Measurements from ENCODE around the gene KCNS3. TPM values are rescaled to one million over a fixed set of nuclear protein-coding genes. Genes with fewer than 3 reads are reported as not detected.

Gene KCNS3
- total and polyA plus RNA-seq, 2 of the 4 experiments (the other 2 are of a cell fraction), result 2.9 to 4.3 TPM

GRCh38 chr2:17910980-17911379, 32.5 kb downstream of the KCNS3 start:
- POLR2A ChIA-PET (ENCODE audit: unreplicated experiment), result no interaction called here
- H3K79me1 ChIP-seq (ENCODE audit: low read depth in 1 of 2, low read length in 2 of 2), result no peaks in the 10 kb centered on the region
- no TSS peak for BruUV-seq (replicated peaks)

More at GRCh38 chr2:17910980-17911379, 32.5 kb downstream of the KCNS3 start:
- H2BK15ac ChIP-seq (ENCODE audit: low read depth, low read length), result no peak overlapping the region
- H3K56ac ChIP-seq (ENCODE audit: extremely low read depth, insufficient read depth, low read length), result no peak overlapping the region
- no peak overlapping the region for H2BK120ac ChIP-seq (ENCODE audit: low read depth, low read length)
- DNase-seq (no peak), ATAC-seq (ENCODE audit: low read depth) (no peak)
- H3K27ac ChIP-seq (ENCODE audit: insufficient read depth, low read length), result no peak overlapping the region
- no peaks in the 10 kb centered on the region for H3K9me1 ChIP-seq (ENCODE audit: insufficient read depth, low read length)
- no peak overlapping the region for H3K18ac ChIP-seq (ENCODE audit: low read depth, low read length)
- no peak overlapping the region for H4K5ac ChIP-seq (ENCODE audit: low read depth, low read length)
- no peaks in the 10 kb centered on the region; the same call in 1 of the 2 replicates for H3K27me3 ChIP-seq (ENCODE audit: control insufficient read depth, insufficient read depth, low read length)
- H3K4me2 ChIP-seq (ENCODE audit: low read depth, low read length), result no peak overlapping the region
- dilution Hi-C loops (cut with HindIII; ENCODE audit: low sequenced_read_pairs, unreplicated experiment) (no loop called here), intact Hi-C loops (cut with micrococcal nuclease) (no loop called here), in situ Hi-C loops (cut with MboI; ENCODE audit: low sequenced_read_pairs) (no loop called here)
- no peaks in the 10 kb centered on the region for H4K20me1 ChIP-seq (ENCODE audit: insufficient read depth, low read length)
- H4K91ac ChIP-seq (ENCODE audit: insufficient read depth, low read depth, low read length), result no peak overlapping the region
- no peak overlapping the region for H3K14ac ChIP-seq (replicated peaks; ENCODE audit: low read depth, low read length)
- no peaks in the 10 kb centered on the region for H3K4me1 ChIP-seq (ENCODE audit: control insufficient read depth, insufficient read depth, low read length)
- 93% methylated on average over 3 of the region's 5 CpGs; no CpG with 5 or more reads in 1 of the 2 experiments for WGBS, 2 experiments (ENCODE audit: extremely low coverage in 2 of 2, insufficient read length in 1 of 2)
- CTCF ChIA-PET, result interaction anchor here (1.2 kb wide), 1 partner anchor 207 kb away, joined by 3 read pairs; no protein-coding TSS in a partner anchor
- H2AFZ ChIP-seq (replicated peaks; ENCODE audit: low read length, poor library complexity), result no peak overlapping the region
- H3K9me3 ChIP-seq (ENCODE audit: control insufficient read depth, insufficient read depth, low read length), result no peaks in the 10 kb centered on the region
- no peak overlapping the region for H2AK5ac ChIP-seq (ENCODE audit: low read depth, low read length)
- TF ChIP-seq MAFK (IDR thresholded peaks at IDR 0.05; ENCODE audit: low read depth, low read length) (no peak), RCOR1 (IDR thresholded peaks at IDR 0.05; ENCODE audit: insufficient replicate concordance, low read length) (no peak), CHD1 (IDR thresholded peaks at IDR 0.05; ENCODE audit: low read depth, low read length) (no peak), RFX5 (IDR thresholded peaks at IDR 0.05; ENCODE audit: low read depth, low read length) (no peak), SMC3 (IDR thresholded peaks at IDR 0.05; ENCODE audit: low read depth, low read length) (no peak), CEBPB (IDR thresholded peaks at IDR 0.05; ENCODE audit: low read depth, low read length) (no peak), CTCF (conservative IDR thresholded peaks at IDR 0.05; ENCODE audit: low read depth, low read length) (no peak), POLR2A (IDR thresholded peaks at IDR 0.05; ENCODE audit: low read depth, low read length) (no peak), RAD21 (IDR thresholded peaks at IDR 0.05; ENCODE audit: low read length) (no peak), ELK1 (IDR thresholded peaks at IDR 0.05; ENCODE audit: borderline replicate concordance, low read depth, low read length) (no peak), NFE2L2 (IDR thresholded peaks at IDR 0.05; ENCODE audit: low read depth, low read length) (no peak), FOS (IDR thresholded peaks at IDR 0.05; ENCODE audit: low read depth, low read length) (no peak), MAZ (IDR thresholded peaks at IDR 0.05; ENCODE audit: borderline replicate concordance, low read depth, low read length) (no peak), BHLHE40 (IDR thresholded peaks at IDR 0.05; ENCODE audit: low read depth, low read length) (no peak), MXI1 (IDR thresholded peaks at IDR 0.05; ENCODE audit: borderline replicate concordance, low read depth, low read length) (no peak), USF2 (IDR thresholded peaks at IDR 0.05; ENCODE audit: low read depth, low read length) (no peak)
- H3K4me3 ChIP-seq (ENCODE audit: insufficient read depth, low read depth, low read length), result no peak overlapping the region
- H4K8ac ChIP-seq (ENCODE audit: low read depth in 2 of 2, low read length in 2 of 2), result no peak overlapping the region
- H3K9ac ChIP-seq (ENCODE audit: low read depth, low read length), result no peak overlapping the region
- no peak overlapping the region for H2BK20ac ChIP-seq (ENCODE audit: low read depth, low read length)
- H3K23ac ChIP-seq (ENCODE audit: low read depth, low read length), result no peak overlapping the region
- no peak overlapping the region for H2BK5ac ChIP-seq (ENCODE audit: low read depth, low read length, poor library complexity, severe bottlenecking)
- H2AK9ac ChIP-seq (replicated peaks; ENCODE audit: low read depth, low read length, poor library complexity), result no peak overlapping the region
- H3K4ac ChIP-seq (ENCODE audit: low read depth, low read length), result no peak overlapping the region
- H3K36me3 ChIP-seq (ENCODE audit: control insufficient read depth, insufficient read depth, low read length), result no peaks in the 10 kb centered on the region

Measured in IMR-90 (cell line).